HepG2 (cell line): ENCODE results near the gene NAT9. TPM values are rescaled to one million over a fixed set of nuclear protein-coding genes. Genes with fewer than 3 reads are reported as not detected.
A peak's percentile ranks its signal among the peaks of the same experiment; 100 is the strongest.

Experiments
- ASH2L ChIP-seq: fragments of 300-600, 200-600 bp; sonication (generic); IDR thresholded peaks from 2 replicates; pipeline ENCODE4 v1.7.0; 2017; ENCODE audit warnings: low read depth, mild to moderate bottlenecking, moderate library complexity, mixed read lengths, low read length; ENCODE audit not compliant: insufficient read length
- BHLHE40 ChIP-seq: IDR thresholded peaks from 2 replicates; pipeline ENCODE4 v1.6.1; 2011; ENCODE audit warnings: low read length, improper control_type of control experiment
- ELF4 ChIP-seq: sonication (generic); formaldehyde crosslinking; IDR thresholded peaks from 2 replicates; pipeline ENCODE4 v1.5.0; 2020; ENCODE audit warnings: missing genetic modification reagents, mild to moderate bottlenecking, moderate library complexity, borderline replicate concordance
- FOXC1 ChIP-seq: sonication (generic); formaldehyde crosslinking; IDR thresholded peaks from 2 replicates; pipeline ENCODE4 v1.8.0; 2022; ENCODE audit warnings: mild to moderate bottlenecking, missing genetic modification reagents, borderline replicate concordance
- FOXJ3 ChIP-seq: sonication (generic); formaldehyde crosslinking; IDR thresholded peaks from 2 replicates; pipeline ENCODE4 v1.4.0; 2020; ENCODE audit warnings: missing genetic modification reagents, mild to moderate bottlenecking, borderline replicate concordance
- FOXO1 ChIP-seq: sonication (generic); formaldehyde crosslinking; IDR thresholded peaks from 2 replicates; pipeline ENCODE4 v1.4.0; 2020; ENCODE audit warnings: missing genetic modification reagents
- HDAC2 ChIP-seq: sonication (generic); formaldehyde crosslinking; IDR thresholded peaks from 2 replicates; pipeline ENCODE4 v1.4.0; 2020; ENCODE audit warnings: missing genetic modification reagents
- JUNB ChIP-seq: sonication (generic); formaldehyde crosslinking; IDR thresholded peaks from 2 replicates; pipeline ENCODE4 v1.8.0; 2022; ENCODE audit warnings: missing genetic modification reagents, mild to moderate bottlenecking, borderline replicate concordance
- MXI1 ChIP-seq: IDR thresholded peaks from 3 replicates; pipeline ENCODE4 v1.6.1; 2012; ENCODE audit warnings: low read depth, low read length, inconsistent platforms, borderline replicate concordance
- NCOA2 ChIP-seq: sonication (generic); formaldehyde crosslinking; IDR thresholded peaks from 2 replicates; pipeline ENCODE4 v1.8.0; 2022; ENCODE audit warnings: inconsistent platforms
- NR2F1 ChIP-seq, 2 experiments: fragments of 450-650 bp in 1 of 2; formaldehyde crosslinking in 1 of 2; IDR thresholded peaks; 2 replicates each; pipeline versions ENCODE4 v1.5.0 to v1.6.1; 2016 to 2020; ENCODE audit warnings: mild to moderate bottlenecking in 1 of 2, missing compliant biosample characterization in 1 of 2, missing genetic modification reagents in 1 of 2, moderate library complexity in 1 of 2
- NR2F6 ChIP-seq, 2 experiments: IDR thresholded peaks; 2 replicates each; pipeline ENCODE4 v1.6.1; 2016; ENCODE audit warnings: antibody characterized with exemption in 1 of 2, mild to moderate bottlenecking in 1 of 2
- PAF1 ChIP-seq: IDR thresholded peaks from 2 replicates; pipeline ENCODE4 v1.6.1; 2016; ENCODE audit warnings: missing genetic modification reagents, missing compliant biosample characterization
- POLR2A ChIP-seq, 2 experiments: IDR thresholded peaks; 2 replicates each; pipeline ENCODE4 v1.6.1; 2011; ENCODE audit warnings: low read depth in 2 of 2, low read length in 2 of 2, mild to moderate bottlenecking in 1 of 2, moderate library complexity in 1 of 2; ENCODE audit not compliant: insufficient read depth in 1 of 2
- RBFOX2 ChIP-seq: fragments of 200-400 bp; formaldehyde crosslinking; IDR thresholded peaks from 2 replicates; pipeline ENCODE4 v1.6.1; 2017; ENCODE audit warnings: low read depth, mild to moderate bottlenecking, low read length
- RFX5 ChIP-seq: IDR thresholded peaks from 2 replicates; pipeline ENCODE4 v1.6.1; 2011; ENCODE audit warnings: low read depth, low read length, improper control_type of control experiment
- SMAD3 ChIP-seq: sonication (generic); formaldehyde crosslinking; IDR thresholded peaks from 2 replicates; pipeline ENCODE4 v1.4.0; 2020; ENCODE audit warnings: missing genetic modification reagents
- SUZ12 ChIP-seq: fragments of 150-350 bp; IDR thresholded peaks from 2 replicates; pipeline ENCODE4 v1.6.1; 2014; ENCODE audit warnings: low read depth, low read length
- TRIM24 ChIP-seq: sonication (generic); formaldehyde crosslinking; IDR thresholded peaks from 2 replicates; pipeline ENCODE4 v1.8.0; 2022; ENCODE audit warnings: mild to moderate bottlenecking, missing genetic modification reagents
- ZGPAT ChIP-seq: IDR thresholded peaks from 2 replicates; pipeline ENCODE4 v1.6.1; 2016; ENCODE audit warnings: mild to moderate bottlenecking
- ZSCAN20 ChIP-seq: sonication (generic); formaldehyde crosslinking; IDR thresholded peaks from 2 replicates; pipeline ENCODE4 v1.4.0; 2020; ENCODE audit warnings: missing genetic modification reagents, mild to moderate bottlenecking, borderline replicate concordance
- polyA plus RNA-seq, 8 experiments: library from polyadenylated mRNA; depleted of rRNA in 3 of 8; stranded (reverse) in 7 of 8; unstranded in 1 of 8; fragments of >200 nt; fragmentation: Illumina TruSeq in 4 of 8; extraction: Trizol in 4 of 8; gene quantifications; 2 replicates each; pipeline versions ENCODE4 v1.2.1 to v1.2.3, GENCODE V29; 2011 to 2016; ENCODE audit warnings: low read depth in 4 of 8, missing spikeins in 1 of 8, mixed read lengths in 1 of 8; ENCODE audit not compliant: insufficient read depth in 1 of 8
- total RNA-seq, 5 experiments: library from RNA; depleted of rRNA; stranded (reverse); fragments of >200 nt; fragmentation: Illumina TruSeq; extraction: Trizol; gene quantifications; 2 replicates each; pipeline ENCODE4 v1.2.3, GENCODE V29; 2016; ENCODE audit warnings: low read depth in 1 of 5
- TF ChIP-seq, protein P1 (sequence below): sonication (generic); formaldehyde crosslinking; IDR thresholded peaks from one replicate; pipeline ENCODE4 v1.5.1; 2020; ENCODE audit warnings: mild to moderate bottlenecking, missing genetic modification reagents; ENCODE audit errors: not compliant biosample characterization

The NAT9 gene
- total and polyA plus RNA-seq, 2 of the 13 experiments (the other 11 are each of a cell fraction or from before 2014, with no cell fraction given), result 39.7 to 44.2 TPM

- no peak for TF ChIP-seq ELF4 (CRISPR knock-in tag)
- 0 out of 2 replicates have a peak, but pooled peaks have one; percentile 12 for TF ChIP-seq HDAC2 (CRISPR knock-in tag)
- 0 out of 2 replicates have a peak, but pooled peaks have one; percentile 13 for TF ChIP-seq FOXO1 (CRISPR knock-in tag)
- TF ChIP-seq SUZ12, result no peak
- no peak for TF ChIP-seq ZSCAN20 (CRISPR knock-in tag)
- peak in 1 of 2 experiments; percentile 58; a peak in 2 of 4 replicates for TF ChIP-seq NR2F1 (CRISPR knock-in tag; IDR thresholded peaks at IDR 0.05)
- TF ChIP-seq NR2F6 (IDR thresholded peaks at IDR 0.05), result no peak
- 0 out of 2 replicates have a peak, but pooled peaks have one; percentile 21 for TF ChIP-seq NR2F6 (CRISPR knock-in tag; IDR thresholded peaks at IDR 0.05)
- TF ChIP-seq POLR2A (IDR thresholded peaks at IDR 0.05; ENCODE audit: insufficient read depth in 1 of 2, low read depth in 2 of 2, low read length in 2 of 2), result peak in 1 of 2 experiments; percentile 20; a peak in 2 of 4 replicates
- TF ChIP-seq RBFOX2, result 0 out of 2 replicates have a peak, but pooled peaks have one; percentile 21
- TF ChIP-seq MXI1, result peak; percentile 68; the same call in 1 of the 3 replicates
- no peak for TF ChIP-seq SMAD3 (CRISPR knock-in tag)
- TF ChIP-seq NCOA2 (CRISPR knock-in tag), result peak; percentile 32; the same call in 1 of the 2 replicates
- TF ChIP-seq, protein P1, sequence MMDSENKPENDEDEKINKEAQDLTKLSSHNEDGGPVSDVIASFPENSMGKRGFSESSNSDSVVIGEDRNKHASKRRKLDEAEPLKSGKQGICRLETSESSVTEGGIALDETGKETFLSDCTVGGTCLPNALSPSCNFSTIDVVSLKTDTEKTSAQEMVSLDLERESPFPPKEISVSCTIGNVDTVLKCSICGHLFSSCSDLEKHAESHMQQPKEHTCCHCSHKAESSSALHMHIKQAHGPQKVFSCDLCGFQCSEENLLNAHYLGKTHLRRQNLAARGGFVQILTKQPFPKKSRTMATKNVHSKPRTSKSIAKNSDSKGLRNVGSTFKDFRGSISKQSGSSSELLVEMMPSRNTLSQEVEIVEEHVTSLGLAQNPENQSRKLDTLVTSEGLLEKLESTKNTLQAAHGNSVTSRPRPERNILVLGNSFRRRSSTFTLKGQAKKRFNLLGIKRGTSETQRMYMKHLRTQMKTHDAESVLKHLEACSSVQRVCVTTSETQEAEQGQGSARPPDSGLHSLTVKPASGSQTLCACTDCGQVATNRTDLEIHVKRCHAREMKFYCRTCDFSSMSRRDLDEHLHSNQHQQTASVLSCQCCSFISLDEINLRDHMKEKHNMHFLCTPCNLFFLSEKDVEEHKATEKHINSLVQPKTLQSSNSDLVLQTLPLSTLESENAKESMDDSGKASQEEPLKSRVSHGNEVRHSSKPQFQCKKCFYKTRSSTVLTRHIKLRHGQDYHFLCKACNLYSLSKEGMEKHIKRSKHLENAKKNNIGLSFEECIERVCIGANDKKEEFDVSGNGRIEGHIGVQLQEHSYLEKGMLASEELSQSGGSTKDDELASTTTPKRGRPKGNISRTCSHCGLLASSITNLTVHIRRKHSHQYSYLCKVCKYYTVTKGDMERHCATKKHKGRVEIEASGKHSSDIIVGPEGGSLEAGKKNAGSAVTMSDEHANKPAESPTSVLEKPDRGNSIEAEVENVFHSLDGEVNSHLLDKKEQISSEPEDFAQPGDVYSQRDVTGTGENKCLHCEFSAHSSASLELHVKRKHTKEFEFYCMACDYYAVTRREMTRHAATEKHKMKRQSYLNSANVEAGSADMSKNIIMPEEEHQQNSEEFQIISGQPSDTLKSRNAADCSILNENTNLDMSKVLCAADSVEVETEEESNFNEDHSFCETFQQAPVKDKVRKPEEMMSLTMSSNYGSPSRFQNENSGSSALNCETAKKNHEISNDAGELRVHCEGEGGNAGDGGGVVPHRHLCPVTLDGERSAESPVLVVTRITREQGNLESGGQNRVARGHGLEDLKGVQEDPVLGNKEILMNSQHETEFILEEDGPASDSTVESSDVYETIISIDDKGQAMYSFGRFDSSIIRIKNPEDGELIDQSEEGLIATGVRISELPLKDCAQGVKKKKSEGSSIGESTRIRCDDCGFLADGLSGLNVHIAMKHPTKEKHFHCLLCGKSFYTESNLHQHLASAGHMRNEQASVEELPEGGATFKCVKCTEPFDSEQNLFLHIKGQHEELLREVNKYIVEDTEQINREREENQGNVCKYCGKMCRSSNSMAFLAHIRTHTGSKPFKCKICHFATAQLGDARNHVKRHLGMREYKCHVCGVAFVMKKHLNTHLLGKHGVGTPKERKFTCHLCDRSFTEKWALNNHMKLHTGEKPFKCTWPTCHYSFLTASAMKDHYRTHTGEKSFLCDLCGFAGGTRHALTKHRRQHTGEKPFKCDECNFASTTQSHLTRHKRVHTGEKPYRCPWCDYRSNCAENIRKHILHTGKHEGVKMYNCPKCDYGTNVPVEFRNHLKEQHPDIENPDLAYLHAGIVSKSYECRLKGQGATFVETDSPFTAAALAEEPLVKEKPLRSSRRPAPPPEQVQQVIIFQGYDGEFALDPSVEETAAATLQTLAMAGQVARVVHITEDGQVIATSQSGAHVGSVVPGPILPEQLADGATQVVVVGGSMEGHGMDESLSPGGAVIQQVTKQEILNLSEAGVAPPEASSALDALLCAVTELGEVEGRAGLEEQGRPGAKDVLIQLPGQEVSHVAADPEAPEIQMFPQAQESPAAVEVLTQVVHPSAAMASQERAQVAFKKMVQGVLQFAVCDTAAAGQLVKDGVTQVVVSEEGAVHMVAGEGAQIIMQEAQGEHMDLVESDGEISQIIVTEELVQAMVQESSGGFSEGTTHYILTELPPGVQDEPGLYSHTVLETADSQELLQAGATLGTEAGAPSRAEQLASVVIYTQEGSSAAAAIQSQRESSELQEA, result no peak
- TF ChIP-seq TRIM24 (CRISPR knock-in tag), result no peak
- TF ChIP-seq JUNB (CRISPR knock-in tag), result 0 out of 2 replicates have a peak, but pooled peaks have one; percentile 42
- TF ChIP-seq RFX5, result no peak
- peak; percentile 44 for TF ChIP-seq ASH2L
- no peak for TF ChIP-seq FOXJ3 (CRISPR knock-in tag)
- no peak for TF ChIP-seq FOXC1 (CRISPR knock-in tag)
- peak; percentile 46; the same call in 1 of the 2 replicates for TF ChIP-seq PAF1 (CRISPR knock-in tag)
- TF ChIP-seq ZGPAT, result 0 out of 2 replicates have a peak, but pooled peaks have one; percentile 29
- peak; percentile 58; the same call in 1 of the 2 replicates for TF ChIP-seq BHLHE40
Measured at GRCh38 chr17:74773871-74774286, 2.3 kb downstream of the NAT9 start (continued).
